GM12878 (cell line): ENCODE measurements around the gene COL19A1. TPM values are rescaled to one million over a fixed set of nuclear protein-coding genes. Genes with fewer than 3 reads are reported as not detected.

ENCODE experiments used
- ATAC-seq: fragments of 200-7000 bp; cut with Tn5 transposase; 3 replicates; pipeline ENCODE4 v1.9.1; 2020; ENCODE audit warnings: mild to moderate bottlenecking, moderate library complexity
- BruUV-seq: library from RNA; stranded (reverse); fragments of 400-500 nt; replicated peaks from 2 replicates; lab custom pipeline; 2021; lab: Mats Ljungman, UMichigan
- CTCF ChIA-PET: fragments of 300-600 bp; sonication (Branson Sonifier 250); formaldehyde crosslinking; extraction: SDS; loops from one replicate; lab custom pipeline; 2021; ENCODE audit warnings: inconsistent platforms; lab: Yijun Ruan, JAX
- POLR2A ChIA-PET: fragments of 350-600 bp; formaldehyde crosslinking; extraction: SDS; loops from one replicate; lab custom pipeline; 2021; ENCODE audit warnings: inconsistent platforms; lab: Charles Lee
- RAD21 ChIA-PET: fragments of 300-600 bp; sonication (Branson Sonifier 250); formaldehyde crosslinking; loops from one replicate; lab custom pipeline; 2023; ENCODE audit warnings: antibody characterized with exemption; ENCODE audit not compliant: unreplicated experiment; lab: Charles Lee
- SMC1A ChIA-PET: fragments of 300-600 bp; sonication (Branson Sonifier 250); formaldehyde crosslinking; loops from one replicate; lab custom pipeline; 2023; ENCODE audit not compliant: unreplicated experiment, uncharacterized antibody; lab: Charles Lee
- DNase-seq: peaks from one replicate; pipeline ENCODE4 v3.0.0-alpha.2; 2011; ENCODE audit warnings: low read depth, low spot score
- FAIRE-seq: peaks from 3 replicates; lab custom pipeline; 2011; peaks lifted over from hg19 to GRCh38; lab: Jason Lieb, UNC
- H2AFZ ChIP-seq: 2 replicates; pipeline ENCODE4 v1.6.0; 2011; ENCODE audit warnings: low read depth, low read length, control low read depth; ENCODE audit not compliant: control insufficient read depth
- H3K27ac ChIP-seq: 2 replicates; pipeline ENCODE4 v1.5.1; 2011; ENCODE audit warnings: control low read depth; ENCODE audit not compliant: control insufficient read depth, insufficient read depth
- H3K27me3 ChIP-seq, 2 experiments: replicated peaks in 1 of 2; 2 replicates each; pipeline versions ENCODE4 v1.6.0 to v1.6.1; 2011; ENCODE audit warnings: low read length in 1 of 2; ENCODE audit not compliant: control insufficient read depth in 2 of 2, insufficient read depth in 2 of 2
- H3K36me3 ChIP-seq, 2 experiments: 2 replicates each; pipeline ENCODE4 v1.5.1; 2011; ENCODE audit warnings: low read length in 1 of 2; ENCODE audit not compliant: control insufficient read depth in 2 of 2, insufficient read depth in 2 of 2
- H3K4me1 ChIP-seq: 2 replicates; pipeline ENCODE4 v1.6.1; 2011; ENCODE audit warnings: mild to moderate bottlenecking, low read length, moderate library complexity, mixed read lengths; ENCODE audit not compliant: control insufficient read depth, insufficient read depth
- H3K4me2 ChIP-seq: 2 replicates; pipeline ENCODE4 v1.6.0; 2011; ENCODE audit warnings: control low read depth; ENCODE audit not compliant: control insufficient read depth, insufficient read depth
- H3K4me3 ChIP-seq: fragments of 200-600 bp; sonication (generic); 2 replicates; pipeline ENCODE4 v1.5.1; 2016
- H3K79me2 ChIP-seq: 2 replicates; pipeline ENCODE4 v1.6.0; 2011; ENCODE audit warnings: low read length; ENCODE audit not compliant: control insufficient read depth, insufficient read depth
- H3K9ac ChIP-seq: 2 replicates; pipeline ENCODE4 v1.8.0; 2011; ENCODE audit warnings: low read length, control low read depth, mixed read lengths; ENCODE audit not compliant: control insufficient read depth, insufficient read depth
- H3K9me3 ChIP-seq: replicated peaks from 3 replicates; pipeline ENCODE4 v1.5.1; 2011; ENCODE audit warnings: mild to moderate bottlenecking, low read length; ENCODE audit not compliant: control insufficient read depth, insufficient read depth
- H4K20me1 ChIP-seq: 2 replicates; pipeline ENCODE4 v1.6.0; 2011; ENCODE audit not compliant: control insufficient read depth, insufficient read depth
- BCL3 ChIP-seq: IDR thresholded peaks from 2 replicates; pipeline ENCODE4 v1.6.1; 2011; ENCODE audit warnings: borderline replicate concordance, low read depth, mild to moderate bottlenecking, moderate library complexity, low read length; ENCODE audit not compliant: insufficient read depth, poor library complexity, severe bottlenecking
- EP300 ChIP-seq, 2 experiments: fragments of 150-350 bp in 1 of 2; IDR thresholded peaks; 2 replicates each; pipeline ENCODE4 v1.6.1; 2011 to 2012; ENCODE audit warnings: low read depth in 2 of 2, low read length in 2 of 2, borderline replicate concordance in 1 of 2, improper control_type of control experiment in 1 of 2, inconsistent platforms in 1 of 2; ENCODE audit not compliant: control insufficient read depth in 1 of 2
- ETV6 ChIP-seq, 2 experiments: fragments of 450-650 bp in 1 of 2; IDR thresholded peaks in 1 of 2; conservative IDR thresholded peaks in 1 of 2; 2 replicates each; pipeline ENCODE4 v1.6.1; 2014; ENCODE audit warnings: antibody characterized with exemption in 1 of 2, borderline replicate concordance in 1 of 2, low read depth in 1 of 2, mild to moderate bottlenecking in 1 of 2, moderate library complexity in 1 of 2
- EZH2 ChIP-seq: IDR thresholded peaks from 2 replicates; pipeline ENCODE4 v1.6.1; 2012; ENCODE audit warnings: low read depth, mild to moderate bottlenecking, control low read depth, inconsistent platforms, low read length, borderline replicate concordance; ENCODE audit not compliant: control insufficient read depth
- ZBTB4 ChIP-seq: fragments of 450-650 bp; formaldehyde crosslinking; IDR thresholded peaks from 2 replicates; pipeline ENCODE4 v1.4.0; 2022; ENCODE audit warnings: mild to moderate bottlenecking, moderate library complexity
- ZNF592 ChIP-seq: fragments of 450-650 bp; IDR thresholded peaks from 2 replicates; pipeline ENCODE4 v1.6.1; 2017; ENCODE audit warnings: mild to moderate bottlenecking, moderate library complexity
- WGBS: methylation state at CpG from one replicate; pipeline ENCODE4 v1.1.6; 2016; ENCODE audit warnings: low lambda C conversion rate; ENCODE audit not compliant: insufficient replicate concordance, insufficient coverage; ENCODE audit errors: missing lambda C conversion rate; 5-methylcytosine and 5-hydroxymethylcytosine counted together
- in situ Hi-C: fragments of 300-500 bp; cut with MboI; formaldehyde crosslinking; loops from 9 replicates; pipeline ENCODE4 v1.14.3; 2018; ENCODE audit warnings: mixed read lengths
- intact Hi-C: fragments of 100-400 bp; cut with micrococcal nuclease; formaldehyde crosslinking; loops from one replicate; pipeline ENCODE4 v1.14.2; 2022; ENCODE audit not compliant: unreplicated experiment
- polyA plus RNA-seq, 11 experiments: library from polyadenylated mRNA; depleted of rRNA in 4 of 11; unstranded in 6 of 11; stranded (reverse) in 5 of 11; fragments of >200 nt; fragmentation: Nextera tagmentation in 4 of 11; fragmentation: Illumina TruSeq in 1 of 11; extraction: Ambion mirVana in 4 of 11; extraction: Trizol in 1 of 11; gene quantifications; 1 replicate in 1 of 11; 2 replicates in 10 of 11; pipeline versions ENCODE4 v1.2.1 to v1.2.3, GENCODE V29; 2011 to 2016; ENCODE audit warnings: inconsistent platforms in 2 of 11, missing spikeins in 2 of 11, low read depth in 1 of 11
- total RNA-seq, 4 experiments: library from RNA; depleted of rRNA in 3 of 4; stranded (reverse); fragments of >200 nt in 3 of 4; fragmentation: Illumina TruSeq in 1 of 4; extraction: Trizol in 1 of 4; gene quantifications; 2 replicates each; pipeline versions ENCODE4 v1.2.1 to v1.2.3, GENCODE V29; 2013 to 2021

COL19A1 gene
- total and polyA plus RNA-seq, 10 of the 15 experiments (the other 5 are each of a cell fraction or from before 2014, with no cell fraction given): 1.1 to 13.5 (median 4.1) TPM

GRCh38 chr6:69841862-69842261 lies 24.5 kb upstream of the COL19A1 start:
- no peak overlapping the region for H2AFZ ChIP-seq
- ChIA-PET CTCF (interaction anchor here (0.6 to 3.0 kb wide), 10 partner anchors 9 to 266 kb away, joined by 3 to 25 read pairs (median 3); no protein-coding TSS in a partner anchor), RAD21 (interaction anchor here (2.7 to 3.3 kb wide), 2 partner anchors 23 to 266 kb away, joined by 15 to 21 read pairs; partner anchors contain the start of gene COL19A1), SMC1A (interaction anchor here (1.2 to 8.5 kb wide), 8 partner anchors 18 to 266 kb away, joined by 3 to 79 read pairs (median 9); partner anchors contain the start of gene COL19A1), POLR2A (no interaction called here)
- ATAC-seq: no peak
- BruUV-seq: no TSS peak
- no peaks in the 10 kb centered on the region for H3K36me3 ChIP-seq
- no peaks in the 10 kb centered on the region for H3K9me3 ChIP-seq
- no peaks in the 10 kb centered on the region for H3K4me1 ChIP-seq
- intact Hi-C loops: no loop called here
- in situ Hi-C loops: no loop called here
- H3K4me3 ChIP-seq: no peak overlapping the region
- no peaks in the 10 kb centered on the region for H3K27me3 ChIP-seq
- H3K9ac ChIP-seq: no peak overlapping the region
- no peak for FAIRE-seq
- H3K79me2 ChIP-seq: no peaks in the 10 kb centered on the region
- WGBS: 75% methylated on average over 1 of the region's 1 CpG
- H3K27ac ChIP-seq: no peak overlapping the region
- H4K20me1 ChIP-seq: no peaks in the 10 kb centered on the region
- H3K4me2 ChIP-seq: no peak overlapping the region
- no peak for DNase-seq
- no peak for TF ChIP-seq ZBTB4
- TF ChIP-seq ETV6 (conservative IDR thresholded peaks at IDR 0.05 in 1 of 2, IDR thresholded peaks at IDR 0.05 in 1 of 2; ENCODE audit: borderline replicate concordance in 1 of 2, low read depth in 1 of 2): no peak
- TF ChIP-seq EZH2: no peak
- TF ChIP-seq ZNF592: no peak
- TF ChIP-seq EP300 (IDR thresholded peaks at IDR 0.05; ENCODE audit: borderline replicate concordance in 1 of 2, control insufficient read depth in 1 of 2, low read depth in 2 of 2, low read length in 2 of 2): no peak
- no peak for TF ChIP-seq BCL3
